A549 (cell line): ENCODE results near the gene TAF10. TPM values are rescaled to one million over a fixed set of nuclear protein-coding genes. Genes with fewer than 3 reads are reported as not detected.

Experiments
- ATAC-seq, 2 experiments: fragments of 200-7000 bp in 1 of 2; fragments of >200 bp in 1 of 2; cut with Nextera tagmentation in 1 of 2; cut with Tn5 transposase in 1 of 2; 3 replicates each; pipeline versions ENCODE4 v1.8.0 to v1.9.1; 2018 to 2020; ENCODE audit warnings: mild to moderate bottlenecking in 1 of 2, moderate library complexity in 1 of 2
- CTCF ChIA-PET: fragments of 300-600 bp; sonication (Branson Sonifier 250); formaldehyde crosslinking; extraction: SDS; loops from one replicate; lab custom pipeline; 2021; ENCODE audit warnings: antibody characterized with exemption, inconsistent platforms; lab: Yijun Ruan, JAX
- POLR2A ChIA-PET: fragments of 350-600 bp; formaldehyde crosslinking; extraction: SDS; loops from one replicate; lab custom pipeline; 2021; ENCODE audit warnings: antibody characterized with exemption, inconsistent platforms; lab: Yijun Ruan, JAX
- DNase-seq, 2 experiments: peaks; one replicate each; pipeline versions ENCODE4 v3.0.0 to v3.0.0-alpha.2; 2011 to 2016; ENCODE audit warnings: low read depth in 1 of 2, low spot score in 1 of 2
- FAIRE-seq: peaks from 2 replicates; lab custom pipeline; 2011; peaks lifted over from hg19 to GRCh38; lab: Jason Lieb, UNC
- H3K27ac ChIP-seq, 2 experiments: fragments of >200 bp; sonication (Bioruptor Twin); formaldehyde crosslinking; 3 replicates each; pipeline ENCODE4 v1.5.1; 2016 to 2017
- H3K4me1 ChIP-seq: fragments of >200 bp; sonication (Bioruptor Twin); formaldehyde crosslinking; 3 replicates; pipeline ENCODE4 v1.6.1; 2016
- H3K4me2 ChIP-seq: fragments of >200 bp; sonication (Bioruptor Twin); formaldehyde crosslinking; 3 replicates; pipeline ENCODE4 v1.6.1; 2016
- H3K4me3 ChIP-seq: fragments of >200 bp; sonication (Bioruptor Twin); formaldehyde crosslinking; 3 replicates; pipeline ENCODE4 v1.5.1; 2016
- H3K9me3 ChIP-seq: fragments of >200 bp; sonication (Bioruptor Twin); formaldehyde crosslinking; 3 replicates; pipeline ENCODE4 v1.6.1; 2016
- E2F6 ChIP-seq: IDR thresholded peaks from 2 replicates; pipeline ENCODE4 v1.6.1; 2012; ENCODE audit warnings: low read depth, borderline replicate concordance
- EHMT2 ChIP-seq: fragments of 200-600 bp; sonication (generic); IDR thresholded peaks from 2 replicates; pipeline ENCODE4 v1.6.1; 2016; ENCODE audit warnings: antibody characterized with exemption, low read depth, mild to moderate bottlenecking, moderate library complexity
- EP300 ChIP-seq, 2 experiments: fragments of >200 bp; sonication (Bioruptor Twin); formaldehyde crosslinking; IDR thresholded peaks; 2 replicates in 1 of 2; 3 replicates in 1 of 2; pipeline ENCODE4 v1.6.1; 2016 to 2017
- FOSL2 ChIP-seq, 2 experiments: fragments of 450-650 bp in 1 of 2; fragments of >200 bp in 1 of 2; sonication (Bioruptor Twin) in 1 of 2; formaldehyde crosslinking; IDR thresholded peaks; 2 replicates each; pipeline versions ENCODE4 v1.5.0 to v1.6.1; 2016 to 2020; ENCODE audit warnings: mild to moderate bottlenecking in 1 of 2, moderate library complexity in 1 of 2
- GATA3 ChIP-seq: IDR thresholded peaks from 2 replicates; pipeline ENCODE4 v1.6.1; 2012; ENCODE audit warnings: borderline replicate concordance
- HDAC2 ChIP-seq: fragments of 200-600 bp; sonication (generic); IDR thresholded peaks from 2 replicates; pipeline ENCODE4 v1.6.1; 2016
- HMGXB4 ChIP-seq: fragments of 250-450 bp; sonication (Bioruptor Pico); IDR thresholded peaks from 2 replicates; pipeline ENCODE4 v1.5.0; 2021; ENCODE audit warnings: mild to moderate bottlenecking, moderate library complexity, borderline replicate concordance
- KDM1A ChIP-seq: fragments of 200-600 bp; sonication (generic); IDR thresholded peaks from 2 replicates; pipeline ENCODE4 v1.6.1; 2016; ENCODE audit warnings: low read depth, mild to moderate bottlenecking
- KDM5A ChIP-seq: fragments of 200-600 bp; sonication (generic); IDR thresholded peaks from 2 replicates; pipeline ENCODE4 v1.6.1; 2016; ENCODE audit warnings: antibody characterized with exemption, mild to moderate bottlenecking
- POLR2A ChIP-seq: IDR thresholded peaks from 2 replicates; pipeline ENCODE4 v1.6.1; 2012; ENCODE audit warnings: mild to moderate bottlenecking, low read length
- POLR2AphosphoS2 ChIP-seq: conservative IDR thresholded peaks from 2 replicates; pipeline ENCODE4 v1.6.1; 2012; ENCODE audit warnings: low read length, improper control_type of control experiment, inconsistent platforms
- RAD21 ChIP-seq, 2 experiments: fragments of >200 bp in 1 of 2; sonication (Bioruptor Twin) in 1 of 2; formaldehyde crosslinking in 1 of 2; IDR thresholded peaks in 1 of 2; conservative IDR thresholded peaks in 1 of 2; 2 replicates in 1 of 2; 3 replicates in 1 of 2; pipeline ENCODE4 v1.6.1; 2012 to 2018; ENCODE audit warnings: inconsistent platforms in 1 of 2
- SMC3 ChIP-seq: fragments of >200 bp; sonication (Bioruptor Twin); formaldehyde crosslinking; IDR thresholded peaks from 3 replicates; pipeline ENCODE4 v1.6.1; 2018; ENCODE audit warnings: inconsistent platforms
- SREBF2 ChIP-seq: fragments of 450-650 bp; IDR thresholded peaks from 2 replicates; pipeline ENCODE4 v1.6.1; 2014; ENCODE audit warnings: mild to moderate bottlenecking, moderate library complexity
- ZC3H11A ChIP-seq: fragments of 450-650 bp; IDR thresholded peaks from 2 replicates; pipeline ENCODE4 v1.6.1; 2014; ENCODE audit warnings: antibody characterized with exemption, mild to moderate bottlenecking
- WGBS: methylation state at CpG from one replicate; pipeline ENCODE4 v1.1.6; 2017; ENCODE audit errors: missing lambda C conversion rate; 5-methylcytosine and 5-hydroxymethylcytosine counted together
- polyA plus RNA-seq, 4 experiments: library from polyadenylated mRNA; depleted of rRNA in 3 of 4; stranded (reverse); fragments of >200 nt; fragmentation: RNase III in 1 of 4; extraction: RNeasy Plus Mini Kit Qiagen cat#74134 plus additional on column Dnase treatment in 1 of 4; gene quantifications; 2 replicates in 3 of 4; 3 replicates in 1 of 4; pipeline ENCODE4 v1.2.3, GENCODE V29; 2011 to 2017
- TF ChIP-seq, protein P1 (sequence below): IDR thresholded peaks from 2 replicates; pipeline ENCODE4 v1.6.1; 2012
- TF ChIP-seq, protein P2 (sequence below): fragments of >200 bp; sonication (Bioruptor Twin); formaldehyde crosslinking; IDR thresholded peaks from 3 replicates; pipeline ENCODE4 v1.5.1; 2016

TAF10 gene
- polyA plus RNA-seq, 2 of the 4 experiments (the other 2 are of a cell fraction), result 135 to 174 TPM

GRCh38 chr11:6636480-6636879, 24.5 kb upstream of the TAF10 start:
- ChIA-PET POLR2A (no interaction called here), CTCF (interaction anchor here (0.8 to 4.0 kb wide), 2 partner anchors 14 to 15 kb away, joined by 4 to 15 read pairs; no protein-coding TSS in a partner anchor)
- no peak overlapping the region for H3K4me3 ChIP-seq
- H3K9me3 ChIP-seq, result no peaks in the 10 kb centered on the region
- DNase-seq (no peak), ATAC-seq (no peak), FAIRE-seq (no peak)
- TF ChIP-seq SREBF2, result no peak
- no peak for TF ChIP-seq POLR2AphosphoS2
- TF ChIP-seq, protein P1, sequence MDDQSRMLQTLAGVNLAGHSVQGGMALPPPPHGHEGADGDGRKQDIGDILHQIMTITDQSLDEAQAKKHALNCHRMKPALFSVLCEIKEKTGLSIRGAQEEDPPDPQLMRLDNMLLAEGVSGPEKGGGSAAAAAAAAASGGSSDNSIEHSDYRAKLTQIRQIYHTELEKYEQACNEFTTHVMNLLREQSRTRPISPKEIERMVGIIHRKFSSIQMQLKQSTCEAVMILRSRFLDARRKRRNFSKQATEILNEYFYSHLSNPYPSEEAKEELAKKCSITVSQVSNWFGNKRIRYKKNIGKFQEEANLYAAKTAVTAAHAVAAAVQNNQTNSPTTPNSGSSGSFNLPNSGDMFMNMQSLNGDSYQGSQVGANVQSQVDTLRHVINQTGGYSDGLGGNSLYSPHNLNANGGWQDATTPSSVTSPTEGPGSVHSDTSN, result no peak
- TF ChIP-seq ZC3H11A, result no peak
- TF ChIP-seq FOSL2 (IDR thresholded peaks at IDR 0.05), result no peak
- no peak for TF ChIP-seq FOSL2 (CRISPR knock-in tag; IDR thresholded peaks at IDR 0.05)
- no peak for TF ChIP-seq SMC3
- TF ChIP-seq POLR2A, result no peak
- TF ChIP-seq GATA3, result no peak
- TF ChIP-seq, protein P2, sequence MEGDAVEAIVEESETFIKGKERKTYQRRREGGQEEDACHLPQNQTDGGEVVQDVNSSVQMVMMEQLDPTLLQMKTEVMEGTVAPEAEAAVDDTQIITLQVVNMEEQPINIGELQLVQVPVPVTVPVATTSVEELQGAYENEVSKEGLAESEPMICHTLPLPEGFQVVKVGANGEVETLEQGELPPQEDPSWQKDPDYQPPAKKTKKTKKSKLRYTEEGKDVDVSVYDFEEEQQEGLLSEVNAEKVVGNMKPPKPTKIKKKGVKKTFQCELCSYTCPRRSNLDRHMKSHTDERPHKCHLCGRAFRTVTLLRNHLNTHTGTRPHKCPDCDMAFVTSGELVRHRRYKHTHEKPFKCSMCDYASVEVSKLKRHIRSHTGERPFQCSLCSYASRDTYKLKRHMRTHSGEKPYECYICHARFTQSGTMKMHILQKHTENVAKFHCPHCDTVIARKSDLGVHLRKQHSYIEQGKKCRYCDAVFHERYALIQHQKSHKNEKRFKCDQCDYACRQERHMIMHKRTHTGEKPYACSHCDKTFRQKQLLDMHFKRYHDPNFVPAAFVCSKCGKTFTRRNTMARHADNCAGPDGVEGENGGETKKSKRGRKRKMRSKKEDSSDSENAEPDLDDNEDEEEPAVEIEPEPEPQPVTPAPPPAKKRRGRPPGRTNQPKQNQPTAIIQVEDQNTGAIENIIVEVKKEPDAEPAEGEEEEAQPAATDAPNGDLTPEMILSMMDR, result no peak
- TF ChIP-seq KDM5A, result no peak
- no peak for TF ChIP-seq EHMT2
- peaks cover 5% of the 10 kb centered on the region; the same call in 1 of the 3 replicates for H3K4me1 ChIP-seq
- no peak overlapping the region for H3K27ac ChIP-seq
- H3K4me2 ChIP-seq, result no peak overlapping the region
- 43% methylated on average over 3 of the region's 3 CpGs for WGBS

GRCh38 chr11:6635082-6635932, 23.3 kb upstream of the TAF10 start:
- no peak for FAIRE-seq
- WGBS, result 62% methylated on average over 10 of the region's 10 CpGs
- 0 out of 3 replicates have a peak overlapping the region, but pooled peaks have one; percentile 24 for H3K4me2 ChIP-seq
- H3K27ac ChIP-seq, result peak overlapping the region in 1 of 2 experiments; percentile 28; a peak in 1 of 6 replicates
- H3K4me3 ChIP-seq, result no peak overlapping the region
- TF ChIP-seq RAD21 (conservative IDR thresholded peaks at IDR 0.05 in 1 of 2, IDR thresholded peaks at IDR 0.05 in 1 of 2) (no peak), EP300 (IDR thresholded peaks at IDR 0.05) (no peak), E2F6 (no peak), HMGXB4 (CRISPR knock-in tag) (no peak), SMC3 (no peak), HDAC2 (no peak), KDM1A (no peak), ZC3H11A (no peak)
- TF ChIP-seq, all 56 proteins: peak for 0
- POLR2A ChIA-PET, result no interaction called here
- ATAC-seq, result no peak
- no peak for DNase-seq
- Histone ChIP-seq H3K4me1 (peaks cover 5% of the 10 kb centered on the region; the same call in 1 of the 3 replicates), H3K9me3 (no peaks in the 10 kb centered on the region)
- CTCF ChIA-PET, result interaction anchor here (1.1 to 4.0 kb wide), 2 partner anchors 13 to 59 kb away, joined by 3 to 15 read pairs; no protein-coding TSS in a partner anchor
